Gastroesophageal sphincter (tissue), 3 donors: Measurements from ENCODE around the gene NLRP10.

Source experiments
- EP300 ChIP-seq: sonication (generic); formaldehyde crosslinking; IDR thresholded peaks from one replicate; pipeline ENCODE4 v1.6.1; 2017; ENCODE audit warnings: antibody characterized with exemption, mild to moderate bottlenecking
- POLR2A ChIP-seq, 2 donors: fragments of 450-650 bp; IDR thresholded peaks; one replicate each; pipeline ENCODE4 v1.6.1; 2017; ENCODE audit warnings: antibody characterized with exemption in 2 of 2, mild to moderate bottlenecking in 2 of 2, moderate library complexity in 1 of 2
- POLR2AphosphoS5 ChIP-seq: sonication (generic); formaldehyde crosslinking; IDR thresholded peaks from one replicate; pipeline ENCODE4 v1.6.1; 2017; ENCODE audit warnings: antibody characterized with exemption
- TF ChIP-seq, protein P1 (sequence below), 4 experiments: fragments of 200-600 bp in 2 of 4; fragments of 450-650 bp in 2 of 4; sonication (generic) in 1 of 4; IDR thresholded peaks; one replicate each; pipeline ENCODE4 v1.5.1; 2017 to 2019; ENCODE audit warnings: antibody characterized with exemption in 4 of 4, mild to moderate bottlenecking in 2 of 4, moderate library complexity in 2 of 4

DNA sequence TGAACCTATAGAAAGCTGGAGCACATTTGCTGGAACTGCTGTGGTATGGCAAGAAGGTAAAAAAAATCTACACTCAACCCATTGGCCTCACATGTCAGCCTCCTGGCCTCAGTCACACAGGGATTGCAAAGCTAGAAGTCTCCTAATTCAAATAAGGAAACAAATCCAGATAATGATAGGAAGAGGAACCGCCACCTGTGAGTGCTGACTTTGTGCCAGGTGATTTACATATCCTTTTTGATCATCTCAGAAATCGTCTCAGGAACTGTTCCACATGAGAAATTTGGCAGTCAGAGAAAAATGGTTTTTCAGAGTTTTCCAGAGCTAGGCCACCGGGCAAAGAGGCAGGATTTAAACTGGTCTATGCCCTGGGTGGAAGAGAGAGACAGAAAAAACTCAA, 986 bp downstream of the NLRP10 start:
- TF ChIP-seq, protein P1, sequence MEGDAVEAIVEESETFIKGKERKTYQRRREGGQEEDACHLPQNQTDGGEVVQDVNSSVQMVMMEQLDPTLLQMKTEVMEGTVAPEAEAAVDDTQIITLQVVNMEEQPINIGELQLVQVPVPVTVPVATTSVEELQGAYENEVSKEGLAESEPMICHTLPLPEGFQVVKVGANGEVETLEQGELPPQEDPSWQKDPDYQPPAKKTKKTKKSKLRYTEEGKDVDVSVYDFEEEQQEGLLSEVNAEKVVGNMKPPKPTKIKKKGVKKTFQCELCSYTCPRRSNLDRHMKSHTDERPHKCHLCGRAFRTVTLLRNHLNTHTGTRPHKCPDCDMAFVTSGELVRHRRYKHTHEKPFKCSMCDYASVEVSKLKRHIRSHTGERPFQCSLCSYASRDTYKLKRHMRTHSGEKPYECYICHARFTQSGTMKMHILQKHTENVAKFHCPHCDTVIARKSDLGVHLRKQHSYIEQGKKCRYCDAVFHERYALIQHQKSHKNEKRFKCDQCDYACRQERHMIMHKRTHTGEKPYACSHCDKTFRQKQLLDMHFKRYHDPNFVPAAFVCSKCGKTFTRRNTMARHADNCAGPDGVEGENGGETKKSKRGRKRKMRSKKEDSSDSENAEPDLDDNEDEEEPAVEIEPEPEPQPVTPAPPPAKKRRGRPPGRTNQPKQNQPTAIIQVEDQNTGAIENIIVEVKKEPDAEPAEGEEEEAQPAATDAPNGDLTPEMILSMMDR (IDR thresholded peaks at IDR 0.05) = no peak
- no peak for TF ChIP-seq POLR2A (IDR thresholded peaks at IDR 0.05)
- no peak for TF ChIP-seq EP300
- TF ChIP-seq POLR2AphosphoS5 = no peak
